Dedifferentiated amniotic fluid mesenchymal stem cell (primary cell): ENCODE data around the gene RNASE8.

Experiments
- DNase-seq: peaks from one replicate; pipeline ENCODE4 v3.0.0-alpha.2; 2016; ENCODE audit errors: extremely low spot score

The RNASE8 gene

GRCh38 chr14:21105095-21105494 is 47.5 kb downstream of the RNASE8 start:
- no peak for DNase-seq

DNA sequence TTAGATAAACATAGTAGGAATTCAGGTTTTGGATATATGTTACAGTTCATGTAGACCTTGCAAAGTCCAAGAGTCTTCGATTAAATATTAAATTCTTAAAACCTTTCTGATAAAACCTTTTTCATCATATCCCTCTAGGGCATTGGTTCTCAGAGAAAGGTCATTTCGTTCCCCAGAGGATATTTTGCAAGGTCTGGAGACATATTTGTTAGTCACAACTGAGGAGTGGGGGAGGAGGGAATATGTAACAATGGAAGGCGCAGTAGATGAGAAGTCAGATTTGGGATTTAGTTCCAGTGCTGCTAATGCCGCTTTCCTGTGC is 48.5 kb downstream of the RNASE8 start:
- no peak for DNase-seq

DNA sequence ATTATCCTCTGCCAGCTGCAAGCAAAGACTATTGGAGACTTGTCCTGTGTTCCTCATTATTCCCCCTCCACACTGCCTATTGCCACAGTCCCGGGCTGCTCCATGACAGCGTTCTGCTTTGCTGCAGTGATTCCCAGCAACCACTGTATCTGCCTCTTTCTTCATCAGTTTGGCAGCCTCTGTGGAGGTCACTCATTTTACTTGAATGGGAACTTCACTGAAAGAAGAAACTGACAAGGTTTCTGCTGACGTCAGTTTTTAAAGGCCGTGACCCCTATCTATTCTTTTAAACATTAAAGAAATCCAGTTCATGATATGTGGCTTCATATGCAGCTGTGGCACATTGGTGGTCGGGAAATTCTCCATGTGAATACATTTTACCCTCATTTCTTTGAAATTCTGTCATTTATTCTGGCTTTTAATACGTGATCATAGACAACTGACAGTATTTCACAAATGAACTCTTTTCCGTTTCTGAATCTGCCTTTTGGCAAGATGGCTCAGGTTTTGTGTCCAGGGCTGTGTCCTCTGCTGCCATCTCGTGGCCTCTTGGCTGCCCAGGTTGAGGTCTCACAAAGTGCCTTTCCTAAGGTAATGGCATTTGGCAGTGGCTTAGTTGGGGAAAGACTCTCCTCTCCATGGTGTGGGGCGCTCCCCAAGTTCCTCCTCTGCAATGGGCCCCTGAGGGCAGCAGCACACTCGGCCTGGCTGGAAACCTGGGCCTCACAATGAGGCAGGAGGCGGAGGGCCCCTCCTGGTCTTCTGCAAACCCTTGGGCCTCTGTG is 49.1 kb downstream of the RNASE8 start:
- peak; percentile 65 for DNase-seq

DNA sequence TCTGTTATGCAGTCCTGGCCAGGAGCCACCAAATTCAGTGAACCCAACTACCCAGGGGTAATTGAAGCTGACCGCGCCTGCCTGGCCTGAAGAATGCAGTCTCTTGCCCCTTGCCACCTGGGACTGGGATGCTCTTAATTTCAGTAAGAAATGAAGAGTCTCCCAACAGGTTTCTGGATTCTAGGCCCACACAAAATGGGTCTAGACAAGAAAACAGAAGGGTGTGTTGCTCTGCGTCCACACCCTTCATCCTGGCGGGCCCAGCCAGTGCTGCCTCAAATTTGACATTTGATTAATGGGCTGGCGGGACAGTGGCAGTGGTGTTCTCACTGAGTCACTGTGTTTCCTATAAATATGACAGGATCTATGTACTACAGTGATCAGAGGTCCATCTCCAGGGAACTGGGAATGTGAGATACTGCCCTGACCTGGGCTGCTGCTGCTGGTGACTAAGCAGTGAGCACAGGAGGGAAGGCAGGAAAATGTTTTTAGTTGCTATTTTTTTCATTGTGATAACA is 49.7 kb downstream of the RNASE8 start:
- DNase-seq, result no peak
